Neural progenitor cell (in vitro differentiated cells): ENCODE data around the gene CCDC33. TPM values are rescaled to one million over a fixed set of nuclear protein-coding genes. Genes with fewer than 3 reads are reported as not detected.

ENCODE experiments used
- DNase-seq: peaks from one replicate; pipeline ENCODE4 v3.0.0-alpha.2; 2016; ENCODE audit warnings: low spot score
- H2AFZ ChIP-seq: fragments of 200-600 bp; sonication (generic); replicated peaks from 2 replicates; pipeline ENCODE4 v1.6.1; 2016; ENCODE audit warnings: antibody characterized with exemption
- H3F3A ChIP-seq: fragments of 200-600 bp; sonication (generic); 2 replicates; pipeline ENCODE4 v1.6.1; 2016; ENCODE audit warnings: antibody characterized with exemption, low read depth
- H3K27ac ChIP-seq: fragments of 200-600 bp; sonication (generic); 2 replicates; pipeline ENCODE4 v1.5.1; 2016; ENCODE audit warnings: mild to moderate bottlenecking
- H3K27me3 ChIP-seq: fragments of 200-600 bp; sonication (generic); 2 replicates; pipeline ENCODE4 v1.6.1; 2016; ENCODE audit warnings: mild to moderate bottlenecking, moderate library complexity
- H3K36me3 ChIP-seq: fragments of 200-600 bp; sonication (generic); 2 replicates; pipeline ENCODE4 v1.5.1; 2016
- H3K4me1 ChIP-seq: fragments of 200-600 bp; sonication (generic); 2 replicates; pipeline ENCODE4 v1.6.1; 2016; ENCODE audit warnings: mixed run types
- H3K4me2 ChIP-seq: fragments of 200-600 bp; sonication (generic); 2 replicates; pipeline ENCODE4 v1.6.1; 2016
- H3K4me3 ChIP-seq: fragments of 200-600 bp; sonication (generic); 2 replicates; pipeline ENCODE4 v1.5.1; 2016
- H3K79me2 ChIP-seq: fragments of 200-600 bp; sonication (generic); 2 replicates; pipeline ENCODE4 v1.6.1; 2016; ENCODE audit warnings: low read depth
- H3K9ac ChIP-seq: fragments of 200-600 bp; sonication (generic); 2 replicates; pipeline ENCODE4 v1.6.1; 2016
- H3K9me3 ChIP-seq: fragments of 200-600 bp; sonication (generic); 2 replicates; pipeline ENCODE4 v1.5.1; 2016; ENCODE audit warnings: low read depth
- H4K20me1 ChIP-seq: fragments of 200-600 bp; sonication (generic); 2 replicates; pipeline ENCODE4 v1.6.1; 2016; ENCODE audit warnings: low read depth
- H3K27ac Mint-ChIP-seq: 3 replicates; pipeline ENCODE4 v1.8.0; 2021; ENCODE audit warnings: mixed read lengths
- H3K27me3 Mint-ChIP-seq: 2 replicates; pipeline ENCODE4 v1.8.0; 2022; ENCODE audit warnings: low read depth, mild to moderate bottlenecking, inconsistent platforms, moderate library complexity, mixed read lengths; ENCODE audit not compliant: insufficient read depth
- H3K36me3 Mint-ChIP-seq: 3 replicates; pipeline ENCODE4 v1.8.0; 2021; ENCODE audit warnings: mixed read lengths
- H3K4me1 Mint-ChIP-seq: 3 replicates; pipeline ENCODE4 v1.8.0; 2021; ENCODE audit warnings: mixed read lengths
- H3K4me3 Mint-ChIP-seq: 3 replicates; pipeline ENCODE4 v1.8.0; 2021; ENCODE audit warnings: mild to moderate bottlenecking, moderate library complexity, mixed read lengths
- H3K9me3 Mint-ChIP-seq: 3 replicates; pipeline ENCODE4 v1.8.0; 2020; ENCODE audit warnings: mixed read lengths
- EZH2 ChIP-seq: fragments of 200-600 bp; sonication (generic); IDR thresholded peaks from 2 replicates; pipeline ENCODE4 v1.6.1; 2017; ENCODE audit warnings: antibody characterized with exemption, mild to moderate bottlenecking, moderate library complexity
- EZH2phosphoT487 ChIP-seq: fragments of 200-600 bp; sonication (generic); IDR thresholded peaks from 2 replicates; pipeline ENCODE4 v1.6.1; 2017; ENCODE audit warnings: antibody characterized with exemption
- total RNA-seq: library from RNA; depleted of rRNA; stranded (reverse); fragments of >200 nt; gene quantifications from 2 replicates; pipeline ENCODE4 v1.2.3, GENCODE V29; 2015; ENCODE audit warnings: low replicate concordance
- TF ChIP-seq, protein P1 (sequence below): fragments of 200-600 bp; sonication (generic); IDR thresholded peaks from 2 replicates; pipeline ENCODE4 v1.5.1; 2017; ENCODE audit warnings: antibody characterized with exemption, mild to moderate bottlenecking

CCDC33 gene
- total RNA-seq, 1 donor from 2014 or later = not detected

DNA sequence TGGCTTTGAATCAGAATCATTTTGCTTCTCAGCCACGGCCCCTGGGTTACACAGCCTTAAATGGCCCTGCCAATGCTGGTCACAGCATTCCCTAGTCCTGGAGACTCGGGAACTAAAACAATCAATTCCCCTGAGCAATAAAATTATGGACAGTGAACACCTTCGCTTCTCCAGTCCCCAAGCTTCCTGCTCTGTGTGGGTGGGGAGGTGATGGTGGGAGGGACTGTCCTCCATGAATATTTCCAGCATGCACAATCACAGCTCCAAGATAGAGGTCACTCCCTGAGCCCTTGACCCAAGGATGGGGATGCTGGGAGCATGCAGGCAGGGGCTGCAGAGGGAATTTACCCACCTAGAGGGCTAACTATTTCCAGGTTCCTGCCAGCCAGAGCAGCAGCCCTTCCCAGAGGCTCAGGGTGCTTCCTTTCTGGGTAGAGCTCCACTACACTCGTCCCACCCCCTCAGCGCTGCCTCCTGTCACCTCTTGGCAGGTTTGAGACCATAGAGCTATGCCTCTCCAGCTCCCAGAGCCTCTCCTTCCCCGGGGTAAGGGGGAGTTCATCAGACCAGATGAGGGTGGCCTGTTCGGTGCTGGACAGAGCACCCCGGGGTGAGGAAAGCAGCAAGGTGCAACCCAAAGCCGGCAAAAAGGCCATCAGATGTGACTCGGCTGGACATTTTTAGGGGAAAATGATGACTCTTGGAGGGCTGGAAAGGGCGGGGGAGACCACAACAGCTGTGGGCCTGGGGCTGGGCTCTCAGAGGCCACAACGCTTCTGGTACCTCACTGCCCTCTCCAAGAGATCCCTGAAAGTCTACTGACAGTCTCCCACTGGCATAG is 14.5 kb upstream of the CCDC33 start:
- TF ChIP-seq EZH2phosphoT487 = no peak
- TF ChIP-seq, protein P1, sequence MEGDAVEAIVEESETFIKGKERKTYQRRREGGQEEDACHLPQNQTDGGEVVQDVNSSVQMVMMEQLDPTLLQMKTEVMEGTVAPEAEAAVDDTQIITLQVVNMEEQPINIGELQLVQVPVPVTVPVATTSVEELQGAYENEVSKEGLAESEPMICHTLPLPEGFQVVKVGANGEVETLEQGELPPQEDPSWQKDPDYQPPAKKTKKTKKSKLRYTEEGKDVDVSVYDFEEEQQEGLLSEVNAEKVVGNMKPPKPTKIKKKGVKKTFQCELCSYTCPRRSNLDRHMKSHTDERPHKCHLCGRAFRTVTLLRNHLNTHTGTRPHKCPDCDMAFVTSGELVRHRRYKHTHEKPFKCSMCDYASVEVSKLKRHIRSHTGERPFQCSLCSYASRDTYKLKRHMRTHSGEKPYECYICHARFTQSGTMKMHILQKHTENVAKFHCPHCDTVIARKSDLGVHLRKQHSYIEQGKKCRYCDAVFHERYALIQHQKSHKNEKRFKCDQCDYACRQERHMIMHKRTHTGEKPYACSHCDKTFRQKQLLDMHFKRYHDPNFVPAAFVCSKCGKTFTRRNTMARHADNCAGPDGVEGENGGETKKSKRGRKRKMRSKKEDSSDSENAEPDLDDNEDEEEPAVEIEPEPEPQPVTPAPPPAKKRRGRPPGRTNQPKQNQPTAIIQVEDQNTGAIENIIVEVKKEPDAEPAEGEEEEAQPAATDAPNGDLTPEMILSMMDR = no peak
- TF ChIP-seq EZH2 = no peak
- Histone ChIP-seq H3K9ac (no peak overlapping the region), H3K79me2 (no peaks in the 10 kb centered on the region), H3K4me3 (no peak overlapping the region), H3F3A (peaks cover 42% of the 10 kb centered on the region), H3K9me3 (no peaks in the 10 kb centered on the region), H2AFZ (no peak overlapping the region), H3K4me1 (peaks cover 46% of the 10 kb centered on the region), H3K27ac (no peak overlapping the region), H3K27me3 (peaks cover 47% of the 10 kb centered on the region), H3K36me3 (no peaks in the 10 kb centered on the region), H3K4me2 (peak overlapping the region; percentile 68), H4K20me1 (no peaks in the 10 kb centered on the region)
- Mint-ChIP-seq H3K27me3 (peaks cover 35% of the 10 kb centered on the region), H3K4me1 (peaks cover 71% of the 10 kb centered on the region), H3K4me3 (no peak overlapping the region), H3K36me3 (no peaks in the 10 kb centered on the region), H3K27ac (peak overlapping the region; percentile 82), H3K9me3 (no peaks in the 10 kb centered on the region)
- DNase-seq = no peak

GRCh38 chr15:74222240-74223119 is 13.6 kb upstream of the CCDC33 start:
- H3K27ac Mint-ChIP-seq = peak overlapping the region; percentile 6
- TF ChIP-seq EZH2phosphoT487 = no peak
- TF ChIP-seq, protein P1 = no peak
- no peak for TF ChIP-seq EZH2
- Histone ChIP-seq H3K4me3 (no peak overlapping the region), H3K79me2 (no peaks in the 10 kb centered on the region), H3K4me2 (peak overlapping the region; percentile 68), H3K27me3 (peaks cover 47% of the 10 kb centered on the region), H3K9me3 (no peaks in the 10 kb centered on the region), H3K4me1 (peaks cover 48% of the 10 kb centered on the region), H3K36me3 (no peaks in the 10 kb centered on the region), H2AFZ (no peak overlapping the region), H3F3A (peaks cover 44% of the 10 kb centered on the region), H4K20me1 (no peaks in the 10 kb centered on the region), H3K27ac (no peak overlapping the region), H3K9ac (no peak overlapping the region)
- H3K27me3 Mint-ChIP-seq = peaks cover 37% of the 10 kb centered on the region
- no peaks in the 10 kb centered on the region for H3K9me3 Mint-ChIP-seq
- no peak overlapping the region for H3K4me3 Mint-ChIP-seq
- DNase-seq = peak; percentile 55
- H3K36me3 Mint-ChIP-seq = no peaks in the 10 kb centered on the region
- H3K4me1 Mint-ChIP-seq = peaks cover 76% of the 10 kb centered on the region

DNA sequence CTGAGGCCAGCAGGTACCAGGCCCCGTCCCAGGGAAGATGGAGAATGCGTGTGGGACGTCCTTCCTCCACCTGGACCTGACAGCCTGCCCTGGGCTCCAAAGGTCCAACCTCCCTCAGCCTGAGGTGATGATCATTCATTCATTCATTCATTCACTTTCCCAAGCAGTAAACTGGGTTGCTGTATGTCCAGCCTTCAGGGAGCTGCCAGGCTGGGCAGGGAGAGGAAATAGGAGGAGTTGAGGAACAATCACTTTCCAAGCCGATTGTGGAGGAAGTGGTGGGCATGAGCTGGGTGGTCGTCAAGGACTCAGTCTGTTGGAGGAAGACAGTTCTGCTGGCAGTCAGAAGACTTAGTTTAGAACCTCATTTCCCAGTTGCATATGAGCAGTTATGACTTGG is 10.2 kb upstream of the CCDC33 start:
- Mint-ChIP-seq H3K9me3 (no peaks in the 10 kb centered on the region), H3K27ac (no peak overlapping the region), H3K4me1 (peaks cover 87% of the 10 kb centered on the region), H3K36me3 (no peaks in the 10 kb centered on the region), H3K27me3 (peaks cover 37% of the 10 kb centered on the region), H3K4me3 (peak overlapping the region; percentile 5)
- Histone ChIP-seq H3K79me2 (no peaks in the 10 kb centered on the region), H4K20me1 (no peaks in the 10 kb centered on the region), H3K4me3 (no peak overlapping the region), H3K9ac (no peak overlapping the region), H3K27me3 (peaks cover 34% of the 10 kb centered on the region), H2AFZ (no peak overlapping the region), H3K36me3 (no peaks in the 10 kb centered on the region), H3K4me2 (no peak overlapping the region), H3F3A (peaks cover 50% of the 10 kb centered on the region), H3K4me1 (peaks cover 63% of the 10 kb centered on the region), H3K27ac (no peak overlapping the region), H3K9me3 (no peaks in the 10 kb centered on the region)
- TF ChIP-seq, protein P1 = no peak
- TF ChIP-seq EZH2phosphoT487 (no peak), EZH2 (no peak)
- no peak for DNase-seq
